ENCODE measurements around the gene CAPN11.
"Not testable (repeated sequence)": the region's sequence is repeated elsewhere in the genome, so short reads cannot be mapped to it uniquely, and the experiment has no call there.

The CAPN11 gene

DNA sequence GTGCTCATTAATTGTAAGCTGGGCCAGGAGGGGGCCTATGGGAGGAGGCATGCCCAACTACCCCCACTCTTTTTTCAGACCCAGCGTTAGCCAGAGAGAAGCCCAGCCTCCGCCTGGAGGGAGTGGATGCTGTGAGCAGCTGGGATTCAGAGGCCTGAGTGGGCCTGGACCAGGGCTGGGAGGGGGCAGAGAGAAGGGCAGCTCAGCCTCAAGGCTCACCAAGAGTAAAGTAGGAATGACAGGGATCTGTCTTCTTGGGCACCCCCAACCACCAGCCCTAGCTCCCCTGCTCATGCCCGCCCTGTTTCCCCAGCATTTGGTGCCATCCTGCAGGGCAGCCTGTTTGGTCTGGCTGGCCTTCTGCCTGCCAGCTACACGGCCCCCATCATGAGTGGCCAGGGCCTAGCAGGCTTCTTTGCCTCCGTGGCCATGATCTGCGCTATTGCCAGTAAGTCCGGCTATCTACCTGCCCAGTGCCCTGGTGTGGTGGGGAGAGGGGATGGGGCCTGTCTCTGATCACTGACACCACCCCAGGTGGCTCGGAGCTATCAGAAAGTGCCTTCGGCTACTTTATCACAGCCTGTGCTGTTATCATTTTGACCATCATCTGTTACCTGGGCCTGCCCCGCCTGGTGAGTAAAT is 71.5 kb downstream of the CAPN11 start:
- DNase-seq = no peak

DNA sequence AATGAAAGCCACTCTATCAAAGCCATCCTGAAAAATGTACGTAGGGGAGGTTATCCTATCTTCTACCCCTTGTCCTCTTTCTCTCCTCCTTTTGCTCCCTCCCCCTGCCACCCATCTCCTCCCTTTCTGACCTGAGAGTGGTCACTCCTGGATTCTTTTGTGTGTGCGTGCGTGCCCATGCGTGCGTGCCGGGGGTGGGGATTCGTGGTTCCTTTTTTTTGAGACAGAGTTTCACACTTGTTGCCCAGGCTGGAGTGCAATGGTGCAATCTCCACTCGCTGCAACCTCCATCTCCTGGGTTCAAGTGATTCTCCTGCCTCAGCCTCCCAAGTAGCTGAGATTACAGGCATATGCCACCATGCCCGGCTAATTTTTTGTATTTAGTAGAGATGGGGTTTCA is 72.8 kb downstream of the CAPN11 start:
- not testable (repeated sequence) for DNase-seq

DNA sequence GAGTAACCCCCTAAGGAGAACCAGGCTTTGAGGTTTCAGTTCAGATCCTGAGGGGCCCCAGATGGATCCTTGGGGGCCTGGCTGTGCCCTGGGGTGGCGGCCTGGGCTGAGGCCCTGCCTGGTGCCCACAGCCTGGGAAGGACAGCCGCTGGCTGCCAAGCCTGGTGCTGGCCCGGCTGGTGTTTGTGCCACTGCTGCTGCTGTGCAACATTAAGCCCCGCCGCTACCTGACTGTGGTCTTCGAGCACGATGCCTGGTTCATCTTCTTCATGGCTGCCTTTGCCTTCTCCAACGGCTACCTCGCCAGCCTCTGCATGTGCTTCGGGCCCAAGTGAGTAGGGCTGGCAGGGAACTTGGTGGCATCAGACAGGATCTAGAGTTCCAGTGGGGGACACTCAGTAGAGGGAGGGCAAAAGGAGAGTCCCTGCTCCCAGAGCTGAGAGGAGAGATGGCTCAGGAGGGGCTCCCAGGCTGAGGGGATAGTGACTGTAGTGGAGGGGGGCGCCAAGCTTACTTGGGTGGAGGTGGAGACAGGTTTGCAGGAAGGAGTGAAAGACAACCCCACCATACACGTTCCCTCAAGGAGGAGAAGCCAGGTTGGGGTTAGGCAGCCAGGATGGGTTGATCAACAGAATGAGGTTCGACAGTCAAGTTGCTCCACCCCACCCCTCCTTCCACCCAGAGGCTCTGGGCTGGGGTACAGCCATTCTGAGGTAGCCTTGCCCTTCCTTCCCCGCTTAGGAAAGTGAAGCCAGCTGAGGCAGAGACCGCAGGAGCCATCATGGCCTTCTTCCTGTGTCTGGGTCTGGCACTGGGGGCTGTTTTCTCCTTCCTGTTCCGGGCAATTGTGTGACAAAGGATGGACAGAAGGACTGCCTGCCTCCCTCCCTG is 74.3 kb downstream of the CAPN11 start:
- no peak for DNase-seq

DNA sequence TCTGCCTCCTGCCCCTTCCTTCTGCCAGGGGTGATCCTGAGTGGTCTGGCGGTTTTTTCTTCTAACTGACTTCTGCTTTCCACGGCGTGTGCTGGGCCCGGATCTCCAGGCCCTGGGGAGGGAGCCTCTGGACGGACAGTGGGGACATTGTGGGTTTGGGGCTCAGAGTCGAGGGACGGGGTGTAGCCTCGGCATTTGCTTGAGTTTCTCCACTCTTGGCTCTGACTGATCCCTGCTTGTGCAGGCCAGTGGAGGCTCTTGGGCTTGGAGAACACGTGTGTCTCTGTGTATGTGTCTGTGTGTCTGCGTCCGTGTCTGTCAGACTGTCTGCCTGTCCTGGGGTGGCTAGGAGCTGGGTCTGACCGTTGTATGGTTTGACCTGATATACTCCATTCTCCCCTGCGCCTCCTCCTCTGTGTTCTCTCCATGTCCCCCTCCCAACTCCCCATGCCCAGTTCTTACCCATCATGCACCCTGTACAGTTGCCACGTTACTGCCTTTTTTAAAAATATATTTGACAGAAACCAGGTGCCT is 75.0 kb downstream of the CAPN11 start:
- no peak for DNase-seq

Measured in eye (tissue), 1 donor.